Fibroblast of skin of abdomen (primary cell): ENCODE data around the gene SDF2. TPM values are rescaled to one million over a fixed set of nuclear protein-coding genes. Genes with fewer than 3 reads are reported as not detected.
A peak's percentile ranks its signal among the peaks of the same experiment; 100 is the strongest.

ENCODE experiments used
- DNase-seq: peaks from one replicate; pipeline ENCODE4 v3.0.0-alpha.2; 2013
- polyA plus RNA-seq, 2 experiments: library from polyadenylated mRNA; unstranded; fragments of 120-200 nt; gene quantifications; one replicate each; pipeline ENCODE4 v1.2.1, GENCODE V29; 2013; ENCODE audit not compliant: insufficient read length in 2 of 2

The SDF2 gene
- polyA plus RNA-seq (2013, experiment 1 of 2; ENCODE audit: insufficient read length), result 47.2 TPM
- polyA plus RNA-seq (2013, experiment 2 of 2; ENCODE audit: insufficient read length), result 55.2 TPM

- peak; percentile 85 for DNase-seq
Measured at GRCh38 chr17:28661635-28662526, at the start of gene SDF2, which contains the start of gene SUPT6H. Gene SDF2 (minus strand): TSS chr17:28661906. CDS start chr17:28661876, 30 bp downstream. Gene SUPT6H (plus strand): TSS chr17:28662205. CDS start chr17:28673402, 11,197 bp downstream.

GRCh38 chr17:28710861-28711722 lies 49.4 kb upstream of the SDF2 start:
- peak; percentile 91 for DNase-seq

- DNase-seq, result no peak
Measured at GRCh38 chr17:28707339-28707720, 45.6 kb upstream of the SDF2 start.

- DNase-seq, result no peak
Measured at GRCh38 chr17:28706471-28707338, 45.0 kb upstream of the SDF2 start.

GRCh38 chr17:28705728-28706334 lies 44.1 kb upstream of the SDF2 start:
- no peak for DNase-seq

GRCh38 chr17:28705074-28705659 lies 43.5 kb upstream of the SDF2 start:
- DNase-seq, result no peak

- no peak for DNase-seq
Measured at GRCh38 chr17:28704219-28704858, 42.6 kb upstream of the SDF2 start.

GRCh38 chr17:28703552-28704218 lies 42.0 kb upstream of the SDF2 start:
- no peak for DNase-seq

GRCh38 chr17:28702752-28703150 lies 41.0 kb upstream of the SDF2 start:
- DNase-seq, result no peak

GRCh38 chr17:28702026-28702751 lies 40.5 kb upstream of the SDF2 start:
- DNase-seq, result no peak

- DNase-seq, result no peak
Measured at GRCh38 chr17:28700830-28701492, 39.3 kb upstream of the SDF2 start.

- no peak for DNase-seq
Measured at GRCh38 chr17:28700278-28700677, 38.6 kb upstream of the SDF2 start.

- DNase-seq, result no peak
Measured at GRCh38 chr17:28698253-28698941, 36.7 kb upstream of the SDF2 start.

GRCh38 chr17:28693869-28694268 lies 32.2 kb upstream of the SDF2 start:
- DNase-seq, result no peak

- DNase-seq, result no peak
Measured at GRCh38 chr17:28689011-28689410, 27.3 kb upstream of the SDF2 start.

- no peak for DNase-seq
Measured at GRCh38 chr17:28688481-28688880, 26.8 kb upstream of the SDF2 start.

GRCh38 chr17:28686296-28686695 lies 24.6 kb upstream of the SDF2 start:
- DNase-seq, result no peak

GRCh38 chr17:28685366-28685765 lies 23.7 kb upstream of the SDF2 start:
- DNase-seq, result no peak
